GM12892 (cell line): ENCODE data around the gene C18orf54.

Source experiments
- POLR2A ChIP-seq: IDR thresholded peaks from 2 replicates; pipeline ENCODE4 v1.6.1; 2011; ENCODE audit warnings: low read depth, low read length, control low read depth
- POLR2AphosphoS5 ChIP-seq: IDR thresholded peaks from 2 replicates; pipeline ENCODE4 v1.6.1; 2011; ENCODE audit warnings: low read depth, low read length, control low read depth
- TAF1 ChIP-seq: IDR thresholded peaks from 2 replicates; pipeline ENCODE4 v1.6.1; 2011; ENCODE audit warnings: low read depth, mild to moderate bottlenecking, control low read depth, low read length, borderline replicate concordance

DNA sequence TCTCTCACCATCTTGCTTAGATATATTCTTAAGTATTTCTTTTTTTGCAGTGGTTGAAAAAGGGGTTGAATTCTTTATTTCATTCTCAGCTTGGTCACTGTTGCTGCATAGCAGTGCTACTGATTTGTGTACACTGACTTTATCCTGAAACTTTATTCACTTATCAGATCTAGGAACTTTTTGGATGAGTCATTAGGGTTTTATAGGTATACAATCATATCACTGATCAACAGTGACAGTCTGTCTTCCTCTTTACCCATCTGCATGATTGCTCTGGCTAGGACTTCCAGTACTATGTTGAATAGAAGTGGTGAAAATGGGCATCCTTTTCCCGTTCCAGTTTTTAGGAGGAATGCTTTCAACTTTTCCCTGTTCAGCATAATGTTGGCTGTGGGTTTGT is 6.5 kb upstream of the C18orf54 start:
- no peak for TF ChIP-seq TAF1
- TF ChIP-seq POLR2AphosphoS5, result no peak
- no peak for TF ChIP-seq POLR2A
